ENCODE results near the gene ANKRD29. TPM values are rescaled to one million over a fixed set of nuclear protein-coding genes. Genes with fewer than 3 reads are reported as not detected.

Gene ANKRD29
- total RNA-seq, 1 experiment from 2014 or later: 2.4 TPM

DNA sequence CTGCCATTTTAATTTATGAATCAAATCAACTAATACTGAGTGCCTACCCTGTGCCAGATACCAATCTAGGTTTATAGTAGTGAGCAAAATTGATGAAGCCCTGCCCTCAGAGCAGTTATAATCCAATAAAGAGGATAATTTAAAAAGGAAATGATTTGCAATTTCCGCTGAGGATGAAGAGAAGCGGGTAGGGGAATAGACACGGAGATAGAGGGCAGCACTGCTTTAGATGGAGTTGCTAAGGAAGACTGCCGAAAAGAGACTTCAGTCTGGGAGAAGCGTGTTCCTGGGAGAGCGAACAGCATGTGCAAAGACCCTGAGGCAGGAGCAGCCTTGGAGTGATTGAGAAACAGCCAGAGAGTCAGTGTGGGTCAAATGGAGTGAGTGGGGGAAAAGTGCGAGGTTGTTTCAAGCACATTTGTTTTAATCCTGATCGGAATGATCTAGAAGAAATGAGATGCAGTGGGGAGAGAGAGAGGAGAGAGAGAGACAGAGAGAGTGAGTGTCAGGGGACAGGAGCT is 38.9 kb upstream of the ANKRD29 start:
- no peak for DNase-seq (ENCODE audit: unreplicated experiment)
- TF ChIP-seq CTCF (IDR thresholded peaks at IDR 0.05; ENCODE audit: unreplicated experiment): no peak
- BruUV-seq (replicated peaks): no TSS peak
- intact Hi-C loops (cut with micrococcal nuclease): loop anchor here (5.0 kb wide), 1 partner anchor 416 kb away; no protein-coding TSS in a partner anchor
- Mint-ChIP-seq H3K36me3 (ENCODE audit: insufficient read depth, unreplicated experiment) (peaks cover 4% of the 10 kb centered on the region), H3K4me1 (ENCODE audit: insufficient read depth, unreplicated experiment) (peaks cover 5% of the 10 kb centered on the region), H3K4me3 (ENCODE audit: unreplicated experiment) (no peak overlapping the region), H3K27ac (ENCODE audit: low read depth, unreplicated experiment) (no peak overlapping the region), H3K9me3 (ENCODE audit: unreplicated experiment) (no peaks in the 10 kb centered on the region), H3K27me3 (ENCODE audit: insufficient read depth, unreplicated experiment) (no peaks in the 10 kb centered on the region)
- CTCF ChIA-PET: interaction anchor here (0.5 to 6.7 kb wide), 10 partner anchors 10 to 221 kb away, joined by 3 to 211 read pairs (median 13); no protein-coding TSS in a partner anchor
- POLR2A ChIA-PET: interaction anchor here (3.3 kb wide), 1 partner anchor 79 kb away, joined by 23 read pairs; no protein-coding TSS in a partner anchor

DNA sequence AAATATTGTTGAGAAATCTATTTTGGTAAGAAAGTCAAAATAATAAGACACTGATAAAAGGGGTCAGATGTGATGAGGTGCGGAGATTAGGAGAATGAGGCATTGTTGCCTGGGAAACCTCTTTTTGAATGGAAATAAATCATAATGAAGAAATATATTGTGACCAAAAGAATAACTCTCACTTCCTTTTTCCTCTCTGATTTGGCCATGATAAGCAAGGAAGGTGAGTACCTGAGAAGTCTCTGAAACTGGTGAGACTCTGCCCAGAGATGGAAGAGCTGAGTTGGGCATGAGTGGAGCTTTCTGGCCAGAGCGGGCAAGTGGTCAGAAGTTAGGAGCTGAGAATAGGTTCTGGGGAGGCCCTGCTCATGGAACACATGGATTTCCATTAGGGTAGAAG is 38.3 kb upstream of the ANKRD29 start:
- H3K27me3 Mint-ChIP-seq (ENCODE audit: insufficient read depth, unreplicated experiment): no peaks in the 10 kb centered on the region
- peaks cover 5% of the 10 kb centered on the region for H3K4me1 Mint-ChIP-seq (ENCODE audit: insufficient read depth, unreplicated experiment)
- DNase-seq (ENCODE audit: unreplicated experiment): no peak
- no peak for TF ChIP-seq CTCF (IDR thresholded peaks at IDR 0.05; ENCODE audit: unreplicated experiment)
- ChIA-PET CTCF (interaction anchor here (0.5 to 6.7 kb wide), 4 partner anchors 9 to 221 kb away, joined by 3 to 211 read pairs (median 12); no protein-coding TSS in a partner anchor), POLR2A (interaction anchor here (3.3 kb wide), 1 partner anchor 78 kb away, joined by 23 read pairs; no protein-coding TSS in a partner anchor)
- no peak overlapping the region for H3K27ac Mint-ChIP-seq (ENCODE audit: low read depth, unreplicated experiment)
- no peaks in the 10 kb centered on the region for H3K9me3 Mint-ChIP-seq (ENCODE audit: unreplicated experiment)
- H3K36me3 Mint-ChIP-seq (ENCODE audit: insufficient read depth, unreplicated experiment): peaks cover 4% of the 10 kb centered on the region
- intact Hi-C loops (cut with micrococcal nuclease): loop anchor here (5.0 kb wide), 1 partner anchor 416 kb away; no protein-coding TSS in a partner anchor
- BruUV-seq (replicated peaks): no TSS peak
- no peak overlapping the region for H3K4me3 Mint-ChIP-seq (ENCODE audit: unreplicated experiment)

DNA sequence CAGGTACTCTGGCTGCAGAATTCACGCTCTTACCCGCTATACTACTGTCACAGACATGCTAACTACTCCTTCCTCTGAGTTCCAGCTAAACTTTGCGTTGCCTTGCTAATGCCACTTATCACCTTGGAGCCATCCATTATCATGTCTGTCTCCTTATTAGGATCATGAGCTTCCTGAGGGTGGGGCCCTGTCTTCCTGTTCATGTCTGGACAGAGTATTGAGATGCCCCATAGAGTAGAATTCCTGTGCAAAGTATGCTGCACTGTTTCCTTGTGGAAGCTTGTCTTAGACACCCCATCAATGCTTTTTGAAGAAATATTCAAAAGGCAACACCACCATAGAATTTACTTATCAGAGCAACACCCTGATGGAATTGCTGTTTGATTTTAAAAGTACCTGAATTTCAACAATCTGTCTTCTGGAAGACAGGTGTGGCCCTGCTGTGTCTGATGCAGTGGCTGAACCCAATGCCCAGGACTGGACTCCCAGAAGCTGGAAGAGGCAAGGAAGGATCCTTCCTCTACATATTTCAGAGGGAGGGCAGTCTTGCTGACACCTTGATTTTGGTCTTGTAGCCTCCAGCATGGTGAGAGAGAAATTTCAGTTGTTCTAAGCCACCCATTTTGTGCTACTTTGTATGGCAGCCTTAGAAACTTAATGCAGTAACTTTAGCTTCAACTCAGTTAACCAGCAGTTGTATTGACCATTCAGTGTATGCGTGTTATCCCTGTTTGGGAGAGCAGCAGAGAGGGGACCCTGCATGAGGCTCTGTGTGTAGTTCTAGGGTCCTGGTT is 32.1 kb upstream of the ANKRD29 start:
- Mint-ChIP-seq H3K36me3 (ENCODE audit: insufficient read depth, unreplicated experiment) (peaks cover 4% of the 10 kb centered on the region), H3K27ac (ENCODE audit: low read depth, unreplicated experiment) (no peak overlapping the region), H3K27me3 (ENCODE audit: insufficient read depth, unreplicated experiment) (no peaks in the 10 kb centered on the region), H3K9me3 (ENCODE audit: unreplicated experiment) (no peaks in the 10 kb centered on the region), H3K4me1 (ENCODE audit: insufficient read depth, unreplicated experiment) (peaks cover 10% of the 10 kb centered on the region), H3K4me3 (ENCODE audit: unreplicated experiment) (no peak overlapping the region)
- ChIA-PET POLR2A (interaction anchor here (0.6 to 2.2 kb wide), 6 partner anchors 10 to 223 kb away, joined by 3 to 13 read pairs (median 4); no protein-coding TSS in a partner anchor), CTCF (interaction anchor here (0.7 to 1.6 kb wide), 5 partner anchors 8 to 178 kb away, joined by 3 to 14 read pairs (median 3); no protein-coding TSS in a partner anchor)
- DNase-seq (ENCODE audit: unreplicated experiment): no peak
- intact Hi-C loops (cut with micrococcal nuclease): no loop called here
- TF ChIP-seq CTCF (IDR thresholded peaks at IDR 0.05; ENCODE audit: unreplicated experiment): no peak
- no TSS peak for BruUV-seq (replicated peaks)

DNA sequence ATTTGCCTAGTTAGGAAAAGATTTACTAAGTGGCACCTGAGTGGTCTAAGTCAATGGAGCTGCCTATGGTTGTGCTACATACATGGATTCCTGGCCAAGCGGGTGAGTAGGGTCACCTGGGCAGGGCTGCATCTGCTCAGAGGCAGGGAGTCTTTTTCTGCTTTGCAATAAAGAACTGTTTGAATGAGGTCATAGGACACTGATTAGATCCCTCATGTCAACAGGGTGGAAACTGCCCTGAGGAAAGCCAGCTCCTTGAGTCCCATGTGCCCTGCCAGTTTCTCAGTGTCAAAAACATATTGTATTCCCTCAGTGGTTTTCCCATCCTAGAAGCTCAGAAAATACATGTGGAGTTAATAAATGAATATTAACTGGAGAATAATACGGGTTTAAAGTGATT is 31.1 kb upstream of the ANKRD29 start:
- peaks cover 4% of the 10 kb centered on the region for H3K36me3 Mint-ChIP-seq (ENCODE audit: insufficient read depth, unreplicated experiment)
- ChIA-PET CTCF (interaction anchor here (0.6 to 1.6 kb wide), 4 partner anchors 9 to 478 kb away, joined by 3 to 14 read pairs (median 3); no protein-coding TSS in a partner anchor), POLR2A (interaction anchor here (0.7 to 1.6 kb wide), 3 partner anchors 9 to 106 kb away, joined by 3 to 4 read pairs (median 3); no protein-coding TSS in a partner anchor)
- DNase-seq (ENCODE audit: unreplicated experiment): no peak
- no peak overlapping the region for H3K4me3 Mint-ChIP-seq (ENCODE audit: unreplicated experiment)
- BruUV-seq (replicated peaks): no TSS peak
- H3K4me1 Mint-ChIP-seq (ENCODE audit: insufficient read depth, unreplicated experiment): peaks cover 10% of the 10 kb centered on the region
- TF ChIP-seq CTCF (IDR thresholded peaks at IDR 0.05; ENCODE audit: unreplicated experiment): no peak
- no peaks in the 10 kb centered on the region for H3K9me3 Mint-ChIP-seq (ENCODE audit: unreplicated experiment)
- intact Hi-C loops (cut with micrococcal nuclease): no loop called here
- H3K27me3 Mint-ChIP-seq (ENCODE audit: insufficient read depth, unreplicated experiment): no peaks in the 10 kb centered on the region
- no peak overlapping the region for H3K27ac Mint-ChIP-seq (ENCODE audit: low read depth, unreplicated experiment)

Measured in MCF 10A (cell line).